GM21723 (cell line): Measurements from ENCODE around the gene FHDC1.
A peak's percentile ranks its signal among the peaks of the same experiment; 100 is the strongest.

Experiments
- ATAC-seq: cut with Tn5 transposase; IDR thresholded peaks from one replicate; pipeline ENCODE4 v1.9.1; 2021; ENCODE audit warnings: mild to moderate bottlenecking, moderate library complexity; ENCODE audit not compliant: unreplicated experiment

Gene FHDC1

DNA sequence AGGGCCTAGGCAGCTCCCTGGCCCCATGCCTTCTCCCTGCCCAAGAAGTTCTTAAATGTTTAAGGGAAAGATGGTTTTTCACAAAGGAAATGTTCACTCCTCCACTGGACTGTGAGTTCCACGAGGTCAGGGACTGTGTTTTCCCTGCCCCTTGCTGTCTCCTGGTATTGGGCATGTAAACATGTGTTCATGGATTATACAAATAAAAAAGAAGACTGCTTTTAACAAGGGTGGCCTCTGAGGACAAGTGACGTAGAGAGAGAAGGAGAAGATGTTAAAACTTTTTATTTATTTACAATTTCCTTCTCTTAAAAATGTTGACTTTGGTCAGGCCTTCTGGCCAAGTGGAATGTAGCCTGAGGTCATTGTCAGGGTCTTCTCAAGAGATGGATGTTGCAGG, 66.0 kb downstream of the FHDC1 start:
- no peak for ATAC-seq

DNA sequence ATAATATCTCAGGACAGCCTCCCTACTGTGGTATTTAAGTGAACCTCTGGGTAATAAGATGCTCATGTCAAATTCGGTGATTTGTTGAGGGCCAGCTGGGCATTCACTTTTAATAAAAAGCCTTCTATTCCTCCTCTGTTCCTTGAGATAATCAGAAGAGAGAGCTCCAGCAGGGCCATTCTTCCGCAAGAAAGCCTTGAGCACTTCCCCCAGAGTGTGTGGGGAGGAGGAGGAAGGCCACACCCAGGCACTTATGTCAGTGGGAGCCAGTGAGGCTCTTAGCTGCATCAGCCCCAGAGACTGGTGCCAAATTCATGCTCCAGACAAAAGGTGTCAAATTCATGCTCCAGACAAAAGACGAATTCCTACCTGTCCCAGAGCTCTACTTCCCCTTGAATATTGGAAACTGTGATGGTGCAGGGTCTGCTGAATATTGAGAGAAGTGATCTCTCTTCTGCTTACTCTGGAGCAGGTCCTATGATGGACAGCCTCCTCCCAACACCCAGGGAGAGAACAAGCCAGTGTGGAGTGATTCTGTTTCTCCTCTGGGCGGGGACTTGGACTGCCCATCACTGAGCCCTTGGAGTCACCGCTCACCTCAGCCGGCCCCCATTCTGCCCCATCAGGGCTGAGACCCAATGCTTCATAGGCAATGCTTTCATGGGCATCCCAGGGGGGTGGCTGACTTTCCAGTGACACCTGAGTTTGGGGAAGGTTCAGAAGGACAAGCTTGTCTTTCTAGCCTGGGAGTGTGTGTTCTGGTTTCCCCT, 68.1 kb downstream of the FHDC1 start:
- no peak for ATAC-seq

- no peak for ATAC-seq
Observed at GRCh38 chr4:153005899-153006381, 69.8 kb downstream of the FHDC1 start.

GRCh38 chr4:153008578-153009199, 72.6 kb downstream of the FHDC1 start:
- peak; percentile 56 for ATAC-seq

DNA sequence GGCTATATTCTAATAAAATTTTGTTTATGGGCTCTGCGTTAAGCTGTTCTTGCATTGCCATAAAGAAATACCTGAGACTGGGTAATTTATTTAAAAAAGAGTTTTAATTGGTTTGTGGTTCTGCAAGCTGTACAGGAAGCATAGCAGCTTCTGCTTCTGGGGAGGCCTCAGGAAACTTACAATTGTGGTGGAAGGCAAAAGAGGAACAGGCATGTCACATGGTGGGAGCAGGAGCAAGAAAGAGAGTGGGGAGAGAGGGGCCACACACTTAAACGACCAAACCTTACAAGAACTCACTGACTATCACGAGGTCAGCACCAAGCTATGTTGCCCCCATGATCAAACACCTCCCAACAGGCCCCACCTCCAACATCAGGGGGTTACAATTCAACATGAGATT, 74.0 kb downstream of the FHDC1 start:
- no peak for ATAC-seq

GRCh38 chr4:153013202-153013977, 77.3 kb downstream of the FHDC1 start:
- no peak for ATAC-seq

- no peak for ATAC-seq
Observed at GRCh38 chr4:153014460-153014859, 78.3 kb downstream of the FHDC1 start.

DNA sequence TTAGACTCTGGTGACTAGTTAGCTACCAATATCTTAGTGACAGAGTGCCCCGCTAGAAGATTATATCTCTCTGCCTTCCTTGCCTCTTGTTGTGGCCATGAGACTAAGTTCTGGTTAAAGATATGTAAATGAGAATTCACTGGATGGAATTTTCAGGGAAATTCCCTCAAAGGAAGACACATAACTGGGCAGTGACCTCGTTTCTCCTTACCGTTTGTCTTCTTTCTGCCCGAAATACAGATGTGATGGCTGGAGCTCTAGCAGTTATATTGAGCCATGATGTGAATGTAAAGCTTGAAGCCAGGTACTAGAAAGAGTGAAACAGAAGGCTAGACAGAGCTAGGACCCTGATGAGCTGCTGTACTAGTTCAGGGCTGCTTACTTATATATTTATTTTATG, 80.5 kb downstream of the FHDC1 start:
- ATAC-seq, result no peak

GRCh38 chr4:153018031-153018430, 81.9 kb downstream of the FHDC1 start:
- ATAC-seq, result no peak

DNA sequence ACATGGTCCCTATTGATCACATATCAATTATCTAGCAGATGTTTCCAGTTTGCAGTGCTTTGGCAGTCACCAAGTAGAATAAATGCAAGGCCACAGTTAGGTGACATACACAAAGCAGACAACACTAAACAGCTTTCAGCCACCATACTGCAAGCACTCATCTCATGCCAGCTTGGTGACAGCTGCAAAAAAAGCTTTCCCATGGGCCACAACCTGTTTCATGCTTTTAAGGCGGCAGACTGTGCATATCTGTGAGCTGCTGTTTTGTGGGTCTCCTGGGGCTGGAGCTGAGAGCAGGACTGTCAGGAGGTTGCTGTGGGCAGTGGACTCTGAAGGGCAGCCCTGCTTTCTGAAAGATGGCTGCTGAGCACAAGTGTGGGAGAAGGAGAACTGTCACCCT, 82.6 kb downstream of the FHDC1 start:
- no peak for ATAC-seq

DNA sequence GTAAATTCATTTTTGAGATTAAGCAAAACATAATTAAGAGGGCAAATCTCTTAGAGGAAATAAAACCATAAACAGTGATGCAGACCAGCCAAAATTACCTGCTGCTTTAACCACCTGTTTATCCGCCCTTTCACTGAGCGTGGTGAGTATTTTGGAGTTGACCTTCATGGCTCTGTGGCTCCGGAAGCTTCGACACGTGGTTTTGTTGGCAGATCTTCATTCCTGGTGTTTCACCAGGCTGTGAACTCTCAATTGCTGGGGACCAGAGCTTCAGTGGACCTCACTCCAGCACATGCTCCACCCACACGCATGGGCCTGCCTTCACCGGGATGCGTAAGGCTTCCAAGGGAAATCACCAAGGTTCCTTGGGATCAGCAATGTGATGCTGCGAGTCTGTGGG, 83.8 kb downstream of the FHDC1 start:
- ATAC-seq, result no peak

GRCh38 chr4:153020457-153020856, 84.3 kb downstream of the FHDC1 start:
- no peak for ATAC-seq

DNA sequence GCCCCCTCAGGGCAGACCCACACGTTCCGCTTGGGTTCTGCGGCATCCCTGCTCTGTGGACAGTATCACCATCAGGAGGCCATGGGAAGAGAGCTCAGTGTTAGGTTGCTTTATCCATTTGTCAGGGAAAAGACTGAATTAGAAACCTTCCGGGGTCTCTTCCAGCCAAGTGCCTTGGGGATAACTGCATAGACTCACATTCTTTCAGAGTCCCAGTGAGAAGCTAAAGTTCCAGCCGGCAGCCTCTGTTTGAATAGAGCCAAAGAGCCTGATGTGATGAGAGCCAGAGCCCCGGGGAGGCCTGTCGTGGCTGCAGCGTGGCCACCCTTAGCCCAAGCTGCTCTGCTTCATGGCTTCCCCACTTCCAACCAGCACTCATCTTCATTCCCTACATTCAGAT, 85.2 kb downstream of the FHDC1 start:
- no peak for ATAC-seq

DNA sequence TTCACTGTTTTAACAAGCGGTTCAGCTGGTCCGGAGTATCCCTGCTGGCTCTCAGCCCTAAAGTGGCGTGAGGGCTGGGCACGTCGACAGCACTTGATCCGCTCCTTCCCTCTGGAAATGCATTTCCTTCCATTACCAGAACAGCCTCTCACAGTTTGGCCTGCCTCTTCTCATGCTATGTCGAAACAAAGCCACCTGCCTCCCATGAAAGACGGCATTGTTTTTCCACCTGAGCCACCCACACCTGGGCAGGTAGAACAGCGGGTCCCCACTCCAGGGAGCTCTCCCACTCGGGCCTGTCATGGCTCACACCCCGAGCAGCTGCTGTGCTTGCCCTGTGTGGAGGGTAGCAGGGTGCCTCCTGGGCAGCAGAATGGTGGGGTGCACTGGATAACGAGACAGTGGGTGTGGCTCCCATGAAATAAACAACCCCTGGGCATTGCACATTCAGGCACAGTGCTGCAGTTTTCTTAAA, 86.2 kb downstream of the FHDC1 start:
- ATAC-seq, result no peak

- ATAC-seq, result no peak
Observed at GRCh38 chr4:153023139-153023538, 87.0 kb downstream of the FHDC1 start.

GRCh38 chr4:153023692-153024394, 87.7 kb downstream of the FHDC1 start:
- ATAC-seq, result no peak

GRCh38 chr4:153024466-153024865, 88.3 kb downstream of the FHDC1 start:
- ATAC-seq, result no peak

GRCh38 chr4:153025406-153025805, 89.3 kb downstream of the FHDC1 start:
- ATAC-seq, result no peak

DNA sequence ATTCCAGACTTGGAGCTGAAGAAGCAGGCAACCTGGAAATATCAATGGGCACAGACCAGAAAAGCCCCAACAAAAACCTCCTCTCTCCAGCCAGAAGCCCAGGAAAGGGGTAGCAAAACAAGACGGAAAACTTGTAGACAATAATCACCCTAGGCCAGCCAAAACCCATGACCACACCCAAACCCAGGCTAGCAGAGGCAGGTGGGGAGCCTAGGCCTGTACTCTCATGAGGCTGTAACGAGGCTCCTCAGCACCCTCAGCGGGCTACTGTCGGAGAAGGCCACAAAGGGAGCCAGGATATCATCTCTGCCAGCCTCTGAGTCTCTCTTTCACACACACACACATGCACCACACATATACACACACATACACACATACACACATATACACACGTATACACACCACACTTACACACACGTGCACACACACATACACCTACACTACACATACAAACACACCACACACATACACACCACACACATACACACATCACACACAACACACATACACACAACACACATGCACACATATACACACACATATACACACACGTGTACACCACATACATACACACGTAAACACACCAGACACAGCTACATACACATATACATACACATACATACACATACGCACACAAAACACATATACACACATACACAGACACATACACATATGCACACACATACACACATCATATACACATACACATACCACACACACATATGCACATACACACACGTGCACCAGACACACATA, 90.6 kb downstream of the FHDC1 start:
- no peak for ATAC-seq

GRCh38 chr4:153027866-153028265, 91.7 kb downstream of the FHDC1 start:
- ATAC-seq, result no peak
